SK-N-SH treated with all-trans-retinoic acid at 6 μM for 48 hours (cell line): Measurements from ENCODE around the gene PCDHA2.

ENCODE experiments used
- BACH2 ChIP-seq: fragments of 250-450 bp; sonication (Bioruptor Pico); IDR thresholded peaks from 2 replicates; pipeline ENCODE4 v1.9.0; 2021; ENCODE audit warnings: mild to moderate bottlenecking, borderline replicate concordance
- CSDC2 ChIP-seq: fragments of 250-450 bp; sonication (Bioruptor Pico); IDR thresholded peaks from 2 replicates; pipeline ENCODE4 v1.5.0; 2020; ENCODE audit warnings: mild to moderate bottlenecking, moderate library complexity
- OSR1 ChIP-seq: fragments of 250-450 bp; sonication (Bioruptor Pico); IDR thresholded peaks from 2 replicates; pipeline ENCODE4 v1.8.0; 2022; ENCODE audit warnings: moderate library complexity, mild to moderate bottlenecking, inconsistent platforms
- ZFP3 ChIP-seq: fragments of 250-450 bp; sonication (Bioruptor Pico); IDR thresholded peaks from 2 replicates; pipeline ENCODE4 v1.5.0; 2020; ENCODE audit warnings: mild to moderate bottlenecking, moderate library complexity
- ZFP30 ChIP-seq: fragments of 450-650 bp; formaldehyde crosslinking; IDR thresholded peaks from 2 replicates; pipeline ENCODE4 v1.5.0; 2022; ENCODE audit warnings: mild to moderate bottlenecking, moderate library complexity
- ZNF70 ChIP-seq: fragments of 450-650 bp; formaldehyde crosslinking; IDR thresholded peaks from 2 replicates; pipeline ENCODE4 v1.5.0; 2020; ENCODE audit warnings: mild to moderate bottlenecking, moderate library complexity
- TF ChIP-seq, protein P1 (sequence below): fragments of 250-450 bp; sonication (Bioruptor Pico); IDR thresholded peaks from 2 replicates; pipeline ENCODE4 v1.8.0; 2020; ENCODE audit warnings: mild to moderate bottlenecking, moderate library complexity, borderline replicate concordance

DNA sequence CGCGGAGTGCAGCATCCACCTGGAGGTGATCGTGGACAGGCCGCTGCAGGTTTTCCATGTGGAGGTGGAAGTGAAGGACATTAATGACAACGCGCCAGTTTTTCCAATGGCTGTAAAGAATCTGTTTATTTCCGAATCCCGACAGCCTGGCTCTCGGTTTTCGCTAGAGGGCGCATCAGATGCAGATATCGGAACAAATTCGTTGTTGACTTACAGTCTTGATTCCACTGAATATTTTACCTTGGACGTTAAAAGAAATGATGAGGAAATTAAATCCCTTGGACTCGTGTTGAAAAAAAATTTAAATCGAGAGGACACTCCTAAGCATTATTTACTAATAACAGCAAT lies 6.8 kb downstream of the PCDHA2 start:
- TF ChIP-seq, protein P1, sequence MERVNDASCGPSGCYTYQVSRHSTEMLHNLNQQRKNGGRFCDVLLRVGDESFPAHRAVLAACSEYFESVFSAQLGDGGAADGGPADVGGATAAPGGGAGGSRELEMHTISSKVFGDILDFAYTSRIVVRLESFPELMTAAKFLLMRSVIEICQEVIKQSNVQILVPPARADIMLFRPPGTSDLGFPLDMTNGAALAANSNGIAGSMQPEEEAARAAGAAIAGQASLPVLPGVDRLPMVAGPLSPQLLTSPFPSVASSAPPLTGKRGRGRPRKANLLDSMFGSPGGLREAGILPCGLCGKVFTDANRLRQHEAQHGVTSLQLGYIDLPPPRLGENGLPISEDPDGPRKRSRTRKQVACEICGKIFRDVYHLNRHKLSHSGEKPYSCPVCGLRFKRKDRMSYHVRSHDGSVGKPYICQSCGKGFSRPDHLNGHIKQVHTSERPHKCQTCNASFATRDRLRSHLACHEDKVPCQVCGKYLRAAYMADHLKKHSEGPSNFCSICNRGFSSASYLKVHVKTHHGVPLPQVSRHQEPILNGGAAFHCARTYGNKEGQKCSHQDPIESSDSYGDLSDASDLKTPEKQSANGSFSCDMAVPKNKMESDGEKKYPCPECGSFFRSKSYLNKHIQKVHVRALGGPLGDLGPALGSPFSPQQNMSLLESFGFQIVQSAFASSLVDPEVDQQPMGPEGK (CRISPR knock-in tag), result no peak
- TF ChIP-seq BACH2 (CRISPR knock-in tag) (no peak), ZFP3 (CRISPR knock-in tag) (no peak), ZFP30 (no peak), CSDC2 (CRISPR knock-in tag) (no peak), ZNF70 (CRISPR knock-in tag) (no peak), OSR1 (no peak)
